ENCODE results near the gene SLC66A2. TPM values are rescaled to one million over a fixed set of nuclear protein-coding genes. Genes with fewer than 3 reads are reported as not detected.

SLC66A2 gene
- total RNA-seq, 1 experiment from 2014 or later = 13.0 TPM

DNA sequence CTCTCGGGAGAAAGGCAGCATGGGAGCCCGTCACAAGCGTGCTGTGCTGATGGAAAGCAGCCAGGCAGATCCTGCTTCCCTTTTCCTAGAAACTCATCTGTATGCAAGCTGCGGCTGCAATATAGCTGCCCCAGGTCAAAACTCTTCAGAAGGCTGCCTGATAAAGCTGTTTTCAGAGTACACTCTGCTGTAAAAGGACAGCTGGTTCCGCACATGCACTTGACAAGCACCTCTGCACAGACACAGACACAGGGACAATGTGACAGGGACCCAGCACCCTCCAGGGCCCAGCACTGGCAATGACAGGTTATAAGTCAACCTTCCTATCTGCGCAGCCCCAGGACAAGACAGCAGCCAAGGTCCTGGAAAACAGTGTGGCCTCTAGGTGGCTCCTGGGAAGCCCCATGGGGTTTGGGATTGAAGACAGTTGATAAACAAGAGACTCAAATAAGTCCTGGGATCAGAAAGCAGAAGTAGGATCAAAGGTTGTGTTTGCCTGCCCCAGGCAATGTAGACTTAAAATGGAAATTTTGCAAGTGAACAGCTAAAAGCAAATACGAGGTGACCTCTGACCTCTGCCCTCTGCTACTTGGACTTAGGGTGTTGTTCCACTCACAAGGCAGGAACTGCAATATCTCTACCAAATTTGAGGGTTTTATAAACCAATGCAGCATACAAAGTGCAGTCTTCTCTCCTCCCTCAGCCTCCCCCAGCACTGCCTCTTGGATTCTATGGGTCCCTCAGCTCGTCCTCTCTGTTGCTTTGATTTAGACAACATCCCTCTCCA lies 16.9 kb downstream of the SLC66A2 start:
- Histone ChIP-seq H3K56ac (ENCODE audit: insufficient read length, low read depth, low read length) (no peak overlapping the region), H4K20me1 (ENCODE audit: control insufficient read depth, insufficient read depth, insufficient read length) (peaks cover 3% of the 10 kb centered on the region), H2BK15ac (ENCODE audit: low read depth, low read length) (no peak overlapping the region), H3K4me1 (ENCODE audit: insufficient read depth, low read length) (no peaks in the 10 kb centered on the region), H3K14ac (ENCODE audit: insufficient read depth, low read length) (no peak overlapping the region), H4K5ac (ENCODE audit: insufficient read length, low read depth, low read length) (no peak overlapping the region), H2BK120ac (ENCODE audit: low read depth, low read length, poor library complexity, severe bottlenecking) (no peak overlapping the region), H2BK20ac (ENCODE audit: low read depth, low read length, poor library complexity, severe bottlenecking) (no peak overlapping the region), H3K4ac (ENCODE audit: low read depth, low read length) (no peak overlapping the region), H3K79me1 (ENCODE audit: insufficient read depth, low read depth, low read length, poor library complexity, severe bottlenecking) (no peaks in the 10 kb centered on the region), H3K27ac (ENCODE audit: insufficient read length, low read depth, low read length) (no peak overlapping the region), H3T11ph (ENCODE audit: low read length) (no peak overlapping the region), H3K27me3 (ENCODE audit: insufficient read depth, low read length) (no peaks in the 10 kb centered on the region), H3K9ac (ENCODE audit: extremely low read depth, insufficient read length, low read length) (no peak overlapping the region), H3K23me2 (ENCODE audit: insufficient read length, low read depth, low read length, poor library complexity, severe bottlenecking) (no peaks in the 10 kb centered on the region), H2BK12ac (ENCODE audit: insufficient read length, low read depth, low read length) (no peak overlapping the region), H3K23ac (ENCODE audit: insufficient read length, low read depth, low read length) (no peak overlapping the region), H3K79me2 (ENCODE audit: insufficient read depth, low read length) (no peaks in the 10 kb centered on the region), H3K18ac (ENCODE audit: insufficient read length, low read depth, low read length) (no peak overlapping the region), H2AK5ac (ENCODE audit: insufficient read length, low read length) (no peak overlapping the region), H3K9me3 (ENCODE audit: control insufficient read depth, low read depth, low read length) (peaks cover 5% of the 10 kb centered on the region), H2BK5ac (ENCODE audit: insufficient read length, low read length) (no peak overlapping the region), H4K91ac (ENCODE audit: insufficient read length, low read depth, low read length) (no peak overlapping the region), H2AFZ (ENCODE audit: low read length) (no peak overlapping the region), H3K4me2 (ENCODE audit: insufficient read depth, insufficient read length, low read length) (no peak overlapping the region), H4K8ac (replicated peaks; ENCODE audit: insufficient read length, low read depth, low read length) (no peak overlapping the region)
- Mint-ChIP-seq H3K36me3 (ENCODE audit: insufficient read depth in 1 of 3, low read depth in 3 of 3) (peaks cover 7 to 48% (median 27%) of the 10 kb centered on the region in 3 experiments), H3K9me3 (peaks cover 30 to 32% of the 10 kb centered on the region in 2 experiments), H3K27ac (no peak overlapping the region; a peak in 1 of 7 replicates), H3K4me1 (peaks cover 2 to 8% of the 10 kb centered on the region in 2 experiments; a peak in 3 of 4 replicates), H3K27me3 (ENCODE audit: low read depth) (peaks cover 7% of the 10 kb centered on the region; the same call in 1 of the 2 replicates), H3K4me3 (no peak overlapping the region; a peak in 1 of 5 replicates)
- no CpG with 5 or more reads among the region's 8 CpGs for WGBS (ENCODE audit: extremely low coverage, insufficient read length, low lambda C conversion rate)
- peak; percentile 31 for DNase-seq
- TF ChIP-seq, protein P1, sequence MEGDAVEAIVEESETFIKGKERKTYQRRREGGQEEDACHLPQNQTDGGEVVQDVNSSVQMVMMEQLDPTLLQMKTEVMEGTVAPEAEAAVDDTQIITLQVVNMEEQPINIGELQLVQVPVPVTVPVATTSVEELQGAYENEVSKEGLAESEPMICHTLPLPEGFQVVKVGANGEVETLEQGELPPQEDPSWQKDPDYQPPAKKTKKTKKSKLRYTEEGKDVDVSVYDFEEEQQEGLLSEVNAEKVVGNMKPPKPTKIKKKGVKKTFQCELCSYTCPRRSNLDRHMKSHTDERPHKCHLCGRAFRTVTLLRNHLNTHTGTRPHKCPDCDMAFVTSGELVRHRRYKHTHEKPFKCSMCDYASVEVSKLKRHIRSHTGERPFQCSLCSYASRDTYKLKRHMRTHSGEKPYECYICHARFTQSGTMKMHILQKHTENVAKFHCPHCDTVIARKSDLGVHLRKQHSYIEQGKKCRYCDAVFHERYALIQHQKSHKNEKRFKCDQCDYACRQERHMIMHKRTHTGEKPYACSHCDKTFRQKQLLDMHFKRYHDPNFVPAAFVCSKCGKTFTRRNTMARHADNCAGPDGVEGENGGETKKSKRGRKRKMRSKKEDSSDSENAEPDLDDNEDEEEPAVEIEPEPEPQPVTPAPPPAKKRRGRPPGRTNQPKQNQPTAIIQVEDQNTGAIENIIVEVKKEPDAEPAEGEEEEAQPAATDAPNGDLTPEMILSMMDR (conservative IDR thresholded peaks at IDR 0.05) = peak; percentile 23; the same call in 2 of the 3 replicates
